COLO829 (cell line): ENCODE measurements around the gene MYO10.
A peak's percentile ranks its signal among the peaks of the same experiment; 100 is the strongest.

Experiments
- DNase-seq: peaks from one replicate; pipeline ENCODE4 v3.0.0; 2012; ENCODE audit warnings: low spot score

The MYO10 gene

DNA sequence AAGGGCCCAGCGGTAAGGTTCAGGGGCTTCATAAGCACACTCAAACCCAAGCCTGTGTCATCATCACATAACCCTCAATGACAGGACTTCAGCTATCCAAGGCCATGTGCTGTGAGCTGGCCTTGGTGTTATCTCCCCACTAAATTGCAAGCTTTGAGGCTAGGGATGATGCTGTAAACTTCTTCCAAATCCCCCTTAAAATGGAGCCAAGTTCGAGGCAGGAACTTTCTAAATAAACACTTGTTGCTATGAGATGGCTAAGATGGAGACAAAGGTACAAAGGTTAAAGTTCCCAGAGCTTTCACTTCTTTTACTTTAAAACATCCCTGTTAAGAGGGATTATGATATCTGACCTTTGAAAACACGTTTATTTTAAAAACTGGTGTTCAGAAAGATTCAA, 123.6 kb downstream of the MYO10 start:
- no peak for DNase-seq

DNA sequence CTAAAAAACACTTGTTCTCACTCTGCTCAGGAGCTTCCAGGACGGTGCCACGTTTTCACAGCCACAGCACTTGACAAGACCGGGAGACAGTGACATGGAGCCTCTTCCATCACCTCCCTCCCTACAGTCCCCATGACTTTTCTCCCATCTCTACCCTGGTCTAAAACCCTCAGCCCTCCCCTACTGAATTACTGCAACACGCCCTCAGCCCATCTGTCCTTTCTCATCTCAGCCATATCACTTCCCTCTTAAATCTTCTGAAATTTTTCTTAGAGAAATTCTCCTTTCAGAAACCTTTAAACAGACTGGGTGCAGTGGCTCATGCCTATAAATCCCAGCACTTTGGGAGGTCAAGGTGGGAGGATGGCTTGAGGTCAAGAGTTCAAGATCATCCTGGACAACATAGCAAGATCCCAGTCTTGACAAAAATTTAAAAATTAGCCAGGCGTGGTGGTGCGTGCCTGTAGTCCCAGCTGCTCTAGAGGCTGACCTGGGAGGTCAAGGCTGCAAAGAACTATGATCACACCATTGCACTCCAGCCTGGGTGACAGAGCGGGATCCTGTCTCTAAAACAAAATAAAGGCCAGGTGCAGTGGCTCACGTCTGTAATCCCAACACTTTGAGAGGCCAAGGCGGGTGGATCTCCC, 125.8 kb downstream of the MYO10 start:
- DNase-seq: no peak

DNA sequence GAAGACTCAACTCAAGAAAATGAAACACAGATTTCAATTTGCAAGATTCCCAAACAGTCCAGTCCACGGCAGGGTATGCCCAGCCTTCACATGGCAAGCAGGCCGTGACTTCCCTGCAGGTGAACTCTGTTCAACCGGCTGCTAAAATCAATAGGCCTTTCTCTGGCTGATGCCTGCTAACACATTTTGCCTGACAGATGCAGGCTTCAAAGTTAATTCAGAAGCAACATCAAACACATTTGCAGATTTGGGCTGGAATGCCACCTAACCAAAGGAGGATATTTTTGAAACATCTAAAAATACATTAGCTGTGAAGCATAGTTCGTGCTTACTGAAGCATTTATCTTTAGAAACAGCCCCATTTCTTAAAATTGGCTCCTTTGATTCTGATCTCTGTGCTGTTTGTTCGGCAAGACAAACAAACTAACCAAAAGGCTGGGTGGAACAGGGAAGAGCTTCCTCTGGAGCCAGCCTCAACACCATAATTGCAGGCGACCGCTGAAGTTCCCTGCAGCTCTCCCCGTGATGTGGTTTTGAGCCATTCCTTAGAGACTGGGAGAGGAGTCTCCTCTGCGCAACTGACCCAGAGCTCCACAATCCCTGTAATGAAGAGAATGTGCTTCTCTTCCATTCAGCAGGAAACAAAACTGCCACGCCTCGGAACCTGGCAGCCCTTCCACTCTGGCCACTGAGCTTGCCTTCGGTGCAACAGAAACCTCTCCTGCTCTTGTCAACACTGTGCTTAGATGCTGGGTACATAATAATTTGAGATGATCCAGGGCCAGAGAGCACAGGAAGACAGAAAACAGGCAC, 126.5 kb downstream of the MYO10 start:
- no peak for DNase-seq

DNA sequence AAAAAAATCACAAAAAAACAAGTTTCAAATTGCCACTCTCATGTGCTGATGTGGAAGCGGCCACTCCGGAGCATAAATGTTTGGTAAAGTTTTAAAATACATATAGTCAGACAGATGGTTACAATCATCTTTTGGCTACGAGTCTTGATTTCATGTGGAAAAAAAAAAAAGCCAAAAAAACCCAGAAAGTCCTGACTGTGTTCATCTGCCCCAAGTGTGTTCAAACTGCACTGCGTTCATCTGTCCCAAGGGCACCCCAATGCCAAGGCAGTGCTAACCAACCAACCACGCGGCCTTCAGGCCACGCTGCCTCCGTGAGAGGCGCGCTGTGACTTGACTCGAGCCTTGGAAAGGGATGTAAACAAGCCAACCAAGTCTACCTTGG, 127.1 kb downstream of the MYO10 start:
- DNase-seq: no peak

DNA sequence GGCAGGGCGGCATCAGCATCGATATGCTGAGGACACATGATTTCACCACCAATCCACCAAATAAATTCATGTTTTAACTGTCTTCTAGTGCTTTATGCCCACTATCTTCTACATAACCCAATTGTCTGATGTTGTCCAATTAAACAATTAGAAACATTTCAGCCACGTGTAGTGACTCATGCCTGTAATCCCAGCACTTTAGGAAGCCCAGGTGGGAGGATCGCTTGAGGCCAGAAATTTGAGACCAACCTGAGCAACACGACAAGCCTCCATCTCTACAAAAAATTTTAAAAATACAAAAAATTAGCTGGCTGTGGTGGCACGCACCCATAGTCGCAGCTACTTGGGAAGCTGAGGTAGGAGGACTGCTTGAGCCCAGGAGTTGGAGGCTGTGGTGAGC, 128.1 kb downstream of the MYO10 start:
- DNase-seq: no peak

DNA sequence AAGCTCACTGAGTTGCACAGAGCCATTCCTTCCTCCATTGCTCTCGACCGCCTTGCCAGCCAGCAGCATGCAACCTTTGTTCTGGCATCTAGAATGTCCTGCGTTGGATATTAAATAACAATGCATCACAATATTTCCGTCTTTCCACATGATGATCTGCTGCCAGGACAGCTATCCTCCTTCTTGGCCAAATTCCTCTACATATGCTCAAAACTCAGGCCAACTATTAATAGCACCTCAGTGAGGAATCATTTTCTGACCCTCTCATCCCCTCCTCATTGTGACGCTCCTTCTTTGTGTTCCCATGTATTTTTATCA, 128.6 kb downstream of the MYO10 start:
- DNase-seq: no peak

DNA sequence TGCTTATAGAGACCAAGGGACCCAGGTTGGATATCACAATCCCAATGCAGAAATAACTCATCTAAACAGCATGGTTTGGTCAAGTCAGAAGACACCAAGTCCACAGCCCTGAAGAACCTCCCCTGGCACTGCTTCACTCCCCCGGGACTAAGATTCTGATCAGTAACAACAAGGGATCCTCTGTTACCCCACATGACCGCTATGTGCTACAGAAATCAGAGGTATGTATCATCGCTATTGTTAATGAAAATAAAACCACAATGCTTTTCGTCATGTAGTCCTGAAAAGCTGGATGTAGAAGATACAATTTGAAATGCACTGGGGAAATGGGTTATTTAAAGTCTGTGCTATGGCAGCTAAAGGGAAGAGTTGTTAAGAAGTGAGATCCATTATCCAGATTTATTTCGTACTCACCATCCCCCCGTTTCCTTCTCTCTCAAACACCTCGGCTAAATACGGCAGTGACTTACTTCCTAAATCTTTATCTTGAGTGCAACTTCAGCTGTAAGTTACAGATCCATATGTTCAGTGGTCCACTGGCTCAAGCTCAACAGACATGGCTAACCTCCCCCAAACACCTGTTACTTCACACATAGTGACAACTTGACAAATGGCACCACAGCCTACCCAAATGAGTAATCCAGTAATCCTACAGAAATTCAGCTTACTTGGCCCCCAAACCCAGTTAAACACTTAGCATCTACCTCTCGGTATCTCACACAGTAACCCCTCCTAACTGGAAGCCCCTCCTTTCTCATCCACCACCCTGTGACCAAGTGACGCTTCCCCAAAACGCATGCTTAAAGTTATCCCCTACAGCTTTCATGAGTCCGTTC, 129.2 kb downstream of the MYO10 start:
- DNase-seq: peak; percentile 93

DNA sequence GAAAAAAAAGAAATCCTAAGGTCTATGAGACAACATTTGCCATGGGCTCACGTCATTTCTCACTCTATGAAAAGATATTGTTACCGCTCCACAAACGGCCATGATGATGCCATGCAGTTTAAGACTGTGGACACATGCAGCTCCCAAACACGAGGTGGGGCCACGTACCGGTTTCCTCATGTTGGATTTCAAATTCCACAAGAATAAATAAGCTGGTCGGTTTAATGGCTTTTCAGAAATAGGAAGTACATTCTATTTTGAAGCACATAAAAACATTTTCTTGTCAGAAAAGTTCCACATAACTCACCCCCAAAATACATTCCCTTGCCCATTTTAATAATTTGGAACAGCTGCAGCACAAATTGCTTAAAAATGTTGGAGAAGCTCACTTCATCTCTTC, 130.6 kb downstream of the MYO10 start:
- no peak for DNase-seq

DNA sequence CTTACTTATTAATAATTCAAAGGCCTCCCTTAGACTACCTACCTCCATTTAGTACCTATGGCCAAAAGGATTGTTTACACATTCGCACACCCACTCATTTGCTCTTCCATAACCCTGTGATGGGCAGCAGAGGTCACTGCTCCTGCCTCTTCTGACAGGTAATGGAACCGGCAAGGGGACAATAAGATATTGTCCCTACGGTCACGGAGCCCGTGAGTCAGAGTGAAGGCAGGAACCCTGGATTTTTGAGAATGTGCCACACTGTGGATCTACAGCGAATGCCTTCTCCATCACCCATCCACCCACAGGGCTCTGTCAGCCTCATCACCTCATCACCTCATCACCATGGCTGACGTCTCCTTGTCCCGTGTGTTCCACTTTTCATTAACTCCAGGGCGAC, 132.3 kb downstream of the MYO10 start:
- DNase-seq: no peak

DNA sequence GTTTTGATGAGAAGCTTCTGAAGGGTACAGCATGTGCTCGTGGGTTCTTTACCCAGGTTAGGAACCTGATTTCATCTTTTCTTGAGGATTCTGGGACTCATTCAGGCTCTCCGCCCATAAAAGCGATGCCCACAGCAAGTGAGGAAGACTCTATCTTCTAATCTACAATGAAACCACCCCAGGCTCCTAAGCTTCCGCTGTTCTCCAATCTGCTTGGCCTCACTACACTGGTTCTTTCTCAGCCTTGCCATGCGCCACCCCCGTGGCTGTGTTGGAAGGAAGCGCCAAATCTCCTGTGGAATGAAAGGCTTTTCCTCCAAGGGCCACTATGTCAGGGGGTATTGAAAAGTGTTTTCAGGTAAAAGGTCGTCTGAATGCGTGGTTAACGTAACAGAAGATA, 135.6 kb downstream of the MYO10 start:
- no peak for DNase-seq

DNA sequence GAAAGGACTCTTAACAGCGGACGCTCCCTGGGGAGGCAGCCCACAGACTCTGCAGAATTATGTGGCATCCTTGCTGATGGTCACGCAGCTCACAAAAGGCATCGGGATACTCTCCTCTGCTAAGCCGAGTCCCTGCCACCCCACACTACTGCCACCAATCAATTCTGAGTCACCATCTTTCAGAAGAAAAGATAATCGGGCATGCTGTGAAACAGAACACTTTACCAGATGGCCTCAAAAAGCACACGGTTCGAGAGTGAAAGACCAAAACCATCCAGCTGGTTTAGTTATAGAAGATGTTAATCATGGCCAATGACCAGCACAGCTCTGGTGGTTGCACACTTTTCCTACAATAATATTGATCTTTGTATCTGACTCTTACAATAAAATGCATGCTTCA, 136.3 kb downstream of the MYO10 start:
- no peak for DNase-seq

DNA sequence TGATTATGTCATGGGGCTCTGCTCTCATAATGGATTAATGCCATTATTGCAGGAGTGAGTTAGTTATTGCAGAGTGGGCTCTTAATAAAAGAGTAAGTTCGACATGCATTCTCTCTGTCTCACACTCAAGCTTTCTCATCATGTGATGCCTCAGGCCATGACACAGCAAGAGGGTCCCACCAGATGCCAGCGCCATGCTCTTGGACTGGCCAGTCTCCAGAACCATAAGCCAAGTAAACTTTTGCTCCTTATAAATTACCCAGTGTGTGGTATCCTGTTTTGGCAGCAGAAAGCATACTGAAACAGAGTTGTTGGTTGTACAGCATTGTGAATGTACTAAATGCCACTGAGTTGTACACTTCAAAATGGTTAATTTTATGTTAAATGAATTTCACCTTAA, 138.1 kb downstream of the MYO10 start:
- no peak for DNase-seq

DNA sequence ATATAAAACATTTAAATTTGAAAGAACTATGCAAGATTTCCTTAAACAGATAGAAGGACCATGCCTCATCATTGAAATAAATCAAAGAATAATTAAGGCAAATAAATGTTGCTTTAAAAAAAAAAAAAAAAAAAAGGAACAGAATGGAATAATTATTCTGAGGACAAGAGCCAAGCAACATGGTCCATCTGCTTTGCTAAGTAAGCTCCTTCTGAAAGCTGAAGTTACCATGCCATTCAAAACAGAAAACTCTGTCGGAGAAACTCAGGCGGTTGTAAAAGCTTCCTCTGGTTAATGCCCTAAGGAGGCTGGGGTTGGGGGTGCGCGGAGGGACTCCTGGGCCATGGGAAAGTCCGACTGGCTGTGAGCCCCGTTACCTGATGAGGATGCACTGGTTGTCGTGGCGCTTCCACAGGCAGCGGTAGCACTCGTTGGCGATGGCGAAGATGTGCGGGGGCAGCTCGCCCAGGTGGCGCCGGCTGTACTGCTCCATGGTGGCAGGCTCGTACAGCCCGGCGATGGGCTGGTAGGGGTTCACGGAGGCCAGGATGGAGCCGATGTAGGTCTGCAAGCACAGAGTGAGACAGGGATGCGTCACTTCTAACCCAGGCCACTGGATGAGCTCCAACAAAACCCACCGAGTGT, 141.7 kb downstream of the MYO10 start:
- no peak for DNase-seq

DNA sequence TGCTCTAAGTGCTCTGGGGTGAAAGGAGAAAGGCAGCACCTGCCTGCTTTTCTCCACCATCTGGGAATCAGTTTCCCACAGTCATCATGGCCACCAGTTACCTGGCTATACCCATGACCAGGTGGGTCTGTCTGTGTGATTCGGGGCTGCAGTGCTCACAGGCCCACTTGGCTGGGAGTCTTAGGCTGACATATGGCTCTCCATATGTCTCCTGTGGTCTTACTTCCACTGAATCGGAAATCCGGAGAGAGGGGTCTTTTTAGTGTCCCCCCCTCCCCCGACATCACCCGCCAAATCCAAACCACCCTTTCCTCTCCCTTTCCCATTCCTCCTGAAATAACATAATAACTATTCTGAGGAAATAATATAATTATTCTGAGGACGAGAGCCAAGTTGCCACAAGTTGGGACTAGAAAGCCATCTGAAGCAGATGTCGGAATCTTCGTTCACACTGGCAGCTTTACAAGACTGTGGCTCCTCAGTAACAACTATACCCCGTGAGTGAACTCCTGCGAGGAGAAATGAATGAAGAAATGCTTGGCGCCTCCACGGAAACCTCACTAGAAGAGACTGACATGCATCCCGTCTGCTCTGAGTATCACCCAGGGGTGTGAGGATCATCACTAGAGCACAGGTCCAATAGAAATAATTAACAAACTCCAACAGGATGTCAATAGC, 143.4 kb downstream of the MYO10 start:
- DNase-seq: no peak

DNA sequence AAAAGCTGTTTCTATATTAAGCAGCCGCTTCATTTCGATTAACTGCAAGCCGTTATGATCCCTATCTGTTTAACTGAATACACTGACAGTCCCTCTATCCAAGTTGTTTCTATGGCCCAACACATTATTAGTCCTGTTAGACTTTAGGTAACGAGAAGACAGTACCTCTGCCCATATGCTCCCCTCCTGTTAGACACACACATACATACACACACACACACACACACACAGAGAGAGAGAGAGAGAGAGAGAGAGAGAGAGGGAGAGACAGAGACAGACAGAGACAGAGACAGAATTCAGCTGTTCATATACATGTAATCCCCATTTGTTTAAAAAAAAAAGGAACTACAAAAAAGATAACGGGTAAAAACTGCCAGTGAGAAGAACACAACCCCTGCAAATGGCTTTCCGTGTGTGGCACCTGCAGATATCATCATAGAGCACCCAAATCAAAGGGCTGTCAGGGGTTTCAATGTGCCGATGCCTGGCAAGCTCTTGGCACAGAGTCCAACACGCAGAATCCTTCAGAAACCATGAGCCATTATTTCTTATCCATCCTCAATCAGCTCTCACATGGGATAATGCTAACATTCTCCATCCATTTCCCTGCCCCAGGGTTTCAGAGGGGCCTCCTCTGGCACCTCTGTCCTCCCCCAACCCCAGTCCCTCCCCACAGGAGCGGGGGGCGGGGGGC, 144.0 kb downstream of the MYO10 start:
- DNase-seq: no peak

DNA sequence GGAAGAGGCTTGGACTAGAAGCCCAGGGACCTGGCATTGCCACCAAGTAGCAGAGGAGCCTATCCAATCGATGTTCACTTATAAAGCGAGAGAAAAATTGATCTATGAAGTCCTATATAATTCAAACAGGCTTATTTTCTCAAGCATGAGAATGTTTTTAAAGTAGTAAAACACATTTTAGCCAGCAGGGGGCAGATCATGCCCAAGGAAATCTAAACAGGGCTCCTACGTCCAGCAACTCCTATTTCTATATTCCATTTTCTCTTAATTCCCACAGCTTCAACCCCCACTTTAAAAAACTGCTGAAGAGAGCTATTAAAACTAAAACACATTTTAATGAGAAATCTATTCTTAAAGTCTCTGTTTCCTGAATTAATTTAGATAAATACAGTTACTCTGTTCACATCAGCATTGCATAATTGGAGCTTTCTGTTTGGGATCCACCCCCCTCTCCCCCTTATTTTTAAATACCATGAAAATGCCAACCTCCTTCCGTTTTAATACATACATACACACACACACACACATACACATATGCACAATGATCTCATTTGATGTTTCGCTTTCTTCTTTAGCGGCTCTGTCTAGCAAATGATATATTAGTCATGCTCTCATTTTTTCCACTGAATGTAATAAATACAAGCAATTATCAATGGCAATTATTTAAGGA, 144.9 kb downstream of the MYO10 start:
- DNase-seq: peak; percentile 45

DNA sequence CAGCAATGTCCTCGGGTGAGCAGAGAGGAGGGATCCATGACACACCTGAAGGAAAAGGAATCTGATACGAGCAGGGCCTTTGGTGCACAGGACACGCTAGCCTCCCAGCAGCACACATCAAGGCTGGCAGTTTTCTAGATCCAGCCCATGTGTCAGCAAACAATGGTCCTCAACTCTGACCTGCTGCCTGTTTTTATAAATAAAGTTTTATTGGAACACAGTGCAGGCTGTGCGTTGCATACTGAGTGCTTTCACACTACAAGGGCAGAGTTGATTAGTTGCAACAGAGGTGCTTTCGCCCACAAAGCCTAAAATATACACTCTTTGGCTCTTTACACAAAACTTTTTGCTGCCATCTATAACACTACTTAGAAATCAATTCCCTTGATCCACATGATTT, 147.1 kb downstream of the MYO10 start:
- DNase-seq: no peak

DNA sequence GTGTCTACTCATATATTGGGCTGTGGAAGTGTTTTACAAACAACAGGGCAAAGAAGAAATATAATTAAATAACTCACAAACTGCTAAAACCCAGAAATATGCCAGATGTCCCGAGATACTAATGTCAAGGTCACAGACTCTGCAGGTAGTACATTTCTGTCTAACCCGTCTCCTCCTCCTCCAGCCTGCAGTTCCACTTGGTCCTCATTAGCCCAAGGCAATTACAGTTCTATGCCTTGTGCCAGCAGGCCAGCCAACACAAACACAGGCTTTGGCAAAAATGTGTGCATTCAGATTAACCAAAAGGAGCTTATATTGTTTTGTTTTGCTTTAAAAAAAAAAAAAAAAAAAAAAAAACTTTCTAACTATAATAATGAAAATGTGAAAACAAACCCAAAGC, 148.8 kb downstream of the MYO10 start:
- no peak for DNase-seq

DNA sequence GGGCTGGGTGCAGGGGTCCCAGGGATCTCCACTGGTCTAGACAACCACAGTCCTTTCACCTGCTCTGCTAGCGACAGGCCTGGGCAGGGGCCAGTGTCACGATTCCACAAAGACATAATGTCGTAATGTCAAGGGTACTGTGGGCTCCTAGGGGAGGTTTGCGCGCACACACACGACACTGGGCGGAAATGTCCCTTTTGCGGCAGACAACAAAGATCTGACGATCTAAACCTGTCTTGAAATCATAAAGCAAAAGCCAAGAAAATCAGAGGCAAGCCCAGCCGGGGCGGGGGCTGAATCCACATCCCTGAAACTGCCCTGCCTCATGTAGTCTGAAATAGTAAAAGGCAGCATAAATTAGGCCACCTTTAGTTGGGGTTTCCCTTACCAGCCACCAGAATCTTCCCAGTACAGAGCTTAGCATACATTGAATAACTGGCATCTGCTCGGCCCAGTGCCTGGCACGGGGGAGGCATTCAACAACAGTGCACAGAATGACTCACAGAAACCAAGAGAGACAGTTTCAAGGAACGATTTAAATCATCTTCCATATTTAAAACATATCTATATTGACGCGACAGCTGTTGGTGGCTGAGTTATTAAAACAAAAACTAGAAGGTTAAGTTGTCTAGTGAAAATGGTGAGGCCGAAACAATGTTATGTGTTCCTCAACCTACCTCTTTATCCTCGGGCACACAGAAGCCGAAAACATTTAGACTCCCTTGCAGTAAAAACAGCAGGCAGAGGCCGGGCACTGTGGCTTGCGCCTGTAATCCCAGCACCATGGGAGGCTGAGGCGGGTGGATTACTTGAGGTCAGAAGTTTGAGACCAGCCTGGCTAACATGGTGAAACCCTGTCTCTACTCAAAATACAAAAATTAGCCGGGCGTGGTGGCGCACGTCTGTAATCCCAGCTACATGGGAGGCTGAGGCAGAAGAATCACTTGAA, 151.0 kb downstream of the MYO10 start:
- DNase-seq: no peak

DNA sequence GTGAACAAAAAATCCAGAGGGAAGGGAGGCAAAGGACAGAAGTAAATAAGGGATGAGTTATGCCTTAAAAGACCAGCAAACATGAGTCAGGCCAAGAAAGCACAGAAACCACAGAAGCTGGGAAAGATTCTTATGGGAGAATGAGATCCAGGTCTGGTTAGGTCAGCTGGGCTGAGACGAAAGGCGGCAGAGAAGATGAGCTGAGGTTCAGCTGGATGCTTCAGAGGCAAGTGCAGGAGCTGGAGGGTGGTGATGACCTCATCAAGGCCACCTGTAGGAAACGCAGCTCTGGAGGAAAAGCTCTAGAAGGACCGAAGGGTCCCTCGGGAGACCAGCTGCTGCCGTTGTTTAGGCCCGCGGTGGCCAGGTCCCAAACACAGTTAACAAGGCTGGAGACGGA, 152.0 kb downstream of the MYO10 start:
- DNase-seq: no peak
